Activated CD4-positive, CD25-positive, alpha-beta regulatory T cell treated with anti-CD3 and anti-CD28 coated beads, Interleukin-2, amount 50 U/mL, for 24 hours (primary cell): Measurements from ENCODE around the gene TXNIP.
A peak's percentile ranks its signal among the peaks of the same experiment; 100 is the strongest.

Experiments
- ATAC-seq, 2 donors: fragments of 150-1000 bp; cut with Tn5 transposase; one replicate each; pipeline ENCODE4 v1.10.0; 2021; ENCODE audit warnings: mild to moderate bottlenecking in 1 of 2, moderate library complexity in 1 of 2

Gene TXNIP

GRCh38 chr1:145985502-145986439, 10.6 kb downstream of the TXNIP start:
- ATAC-seq: no peak

- ATAC-seq: no peak
Measured at GRCh38 chr1:145985129-145985501, 11.3 kb downstream of the TXNIP start.

- ATAC-seq: peak; percentile 19 to 30
Measured at GRCh38 chr1:145983960-145984830, 12.2 kb downstream of the TXNIP start.

- no peak for ATAC-seq
Measured at GRCh38 chr1:145983206-145983675, 13.1 kb downstream of the TXNIP start.

- ATAC-seq: no peak
Measured at GRCh38 chr1:145982010-145982723, 14.2 kb downstream of the TXNIP start.

GRCh38 chr1:145980457-145980994, 15.9 kb downstream of the TXNIP start:
- no peak for ATAC-seq

GRCh38 chr1:145979746-145980456, 16.5 kb downstream of the TXNIP start:
- peak in 1 of 2 donors; percentile 3 for ATAC-seq

GRCh38 chr1:145978854-145979745, 17.3 kb downstream of the TXNIP start:
- peak; percentile 91 to 93 for ATAC-seq

GRCh38 chr1:145978471-145978853, 17.9 kb downstream of the TXNIP start:
- no peak for ATAC-seq

GRCh38 chr1:145977486-145978470, 18.6 kb downstream of the TXNIP start:
- peak; percentile 39 to 45 for ATAC-seq

- ATAC-seq: no peak
Measured at GRCh38 chr1:145977016-145977415, 19.4 kb downstream of the TXNIP start.

GRCh38 chr1:145975216-145975615, 21.2 kb downstream of the TXNIP start:
- no peak for ATAC-seq

GRCh38 chr1:145974721-145975120, 21.7 kb downstream of the TXNIP start:
- ATAC-seq: no peak

- no peak for ATAC-seq
Measured at GRCh38 chr1:145972580-145972979, 23.8 kb downstream of the TXNIP start.

- ATAC-seq: no peak
Measured at GRCh38 chr1:145967288-145967687, 29.1 kb downstream of the TXNIP start.

GRCh38 chr1:145965119-145965744, 31.1 kb downstream of the TXNIP start:
- no peak for ATAC-seq

GRCh38 chr1:145964328-145965118, 31.9 kb downstream of the TXNIP start, which contains the start of the genes ANKRD34A and POLR3GL:
TSS of gene ANKRD34A (minus strand) at chr1:145964575. CDS start at chr1:145961759, 2,816 bp downstream.
TSS of gene POLR3GL (plus strand) at chr1:145964690. CDS start at chr1:145974866, 10,176 bp downstream.
- ATAC-seq: peak; percentile 89 to 92
